ENCODE data around the gene TNFAIP2. TPM values are rescaled to one million over a fixed set of nuclear protein-coding genes. Genes with fewer than 3 reads are reported as not detected.
"Not testable (repeated sequence)": the region's sequence is repeated elsewhere in the genome, so short reads cannot be mapped to it uniquely, and the experiment has no call there.

Gene TNFAIP2
- total RNA-seq, 1 donor from 2014 or later, result 108 TPM

DNA sequence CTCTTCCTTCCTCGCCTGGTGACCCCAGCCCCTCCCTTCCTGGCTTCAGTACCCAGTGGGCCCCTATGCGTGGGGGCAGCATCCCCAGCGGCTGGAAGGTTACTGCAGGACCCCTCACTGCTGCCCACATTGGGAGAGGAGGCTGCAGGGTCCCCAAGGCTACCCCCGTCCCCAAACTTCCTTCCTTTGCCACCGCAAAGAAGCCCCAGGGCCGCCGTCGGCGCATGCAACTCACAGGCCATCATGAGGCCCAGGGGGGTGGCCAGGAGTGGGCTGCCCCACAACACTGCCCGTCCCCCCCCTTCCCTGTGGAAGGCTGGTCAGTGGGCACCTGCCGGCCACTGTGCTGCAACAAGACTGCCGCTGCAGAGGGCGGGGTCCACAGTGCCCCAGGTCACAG is 9.5 kb upstream of the TNFAIP2 start:
- Mint-ChIP-seq H3K4me1 (peaks cover 20% of the 10 kb centered on the region), H3K9me3 (no peaks in the 10 kb centered on the region), H3K4me3 (no peak overlapping the region), H3K27ac (no peak overlapping the region), H3K36me3 (no peaks in the 10 kb centered on the region), H3K27me3 (ENCODE audit: low read depth) (peaks cover 2% of the 10 kb centered on the region)
- no peak for DNase-seq (ENCODE audit: low spot score in 2 of 2, unreplicated experiment in 2 of 2)
- TF ChIP-seq, protein P1, sequence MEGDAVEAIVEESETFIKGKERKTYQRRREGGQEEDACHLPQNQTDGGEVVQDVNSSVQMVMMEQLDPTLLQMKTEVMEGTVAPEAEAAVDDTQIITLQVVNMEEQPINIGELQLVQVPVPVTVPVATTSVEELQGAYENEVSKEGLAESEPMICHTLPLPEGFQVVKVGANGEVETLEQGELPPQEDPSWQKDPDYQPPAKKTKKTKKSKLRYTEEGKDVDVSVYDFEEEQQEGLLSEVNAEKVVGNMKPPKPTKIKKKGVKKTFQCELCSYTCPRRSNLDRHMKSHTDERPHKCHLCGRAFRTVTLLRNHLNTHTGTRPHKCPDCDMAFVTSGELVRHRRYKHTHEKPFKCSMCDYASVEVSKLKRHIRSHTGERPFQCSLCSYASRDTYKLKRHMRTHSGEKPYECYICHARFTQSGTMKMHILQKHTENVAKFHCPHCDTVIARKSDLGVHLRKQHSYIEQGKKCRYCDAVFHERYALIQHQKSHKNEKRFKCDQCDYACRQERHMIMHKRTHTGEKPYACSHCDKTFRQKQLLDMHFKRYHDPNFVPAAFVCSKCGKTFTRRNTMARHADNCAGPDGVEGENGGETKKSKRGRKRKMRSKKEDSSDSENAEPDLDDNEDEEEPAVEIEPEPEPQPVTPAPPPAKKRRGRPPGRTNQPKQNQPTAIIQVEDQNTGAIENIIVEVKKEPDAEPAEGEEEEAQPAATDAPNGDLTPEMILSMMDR (IDR thresholded peaks at IDR 0.05; ENCODE audit: unreplicated experiment), result no peak

DNA sequence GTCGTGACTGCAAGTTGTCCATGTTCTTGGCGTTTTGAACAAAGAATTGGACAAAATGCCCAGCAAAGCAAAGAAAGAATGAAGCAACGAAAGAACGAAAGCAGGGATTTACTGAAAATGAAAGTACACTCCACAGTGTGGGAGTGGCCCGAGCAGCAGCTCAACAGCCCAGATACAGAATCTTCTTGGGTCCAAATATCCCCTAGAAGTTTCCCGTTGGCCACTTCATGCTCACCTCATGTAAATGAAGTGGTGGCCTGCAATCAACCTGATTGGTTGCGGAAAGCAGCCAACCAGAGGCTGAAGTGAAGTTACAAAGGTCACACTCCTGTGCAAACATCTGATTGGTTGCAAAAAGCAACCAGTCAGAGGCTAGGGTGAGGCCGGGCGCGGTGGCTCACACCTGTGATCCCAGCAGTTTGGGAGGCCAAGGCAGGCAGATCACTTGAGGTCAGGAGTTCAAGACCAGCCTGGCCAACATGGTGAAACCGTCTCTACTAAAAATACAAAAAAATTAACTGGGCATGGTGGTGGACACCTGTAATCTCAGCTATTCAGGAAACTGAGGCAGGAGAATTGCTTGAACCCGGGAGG is 8.1 kb upstream of the TNFAIP2 start:
- not testable (repeated sequence) for DNase-seq (ENCODE audit: low spot score in 2 of 2, unreplicated experiment in 2 of 2); H3K36me3 Mint-ChIP-seq; H3K4me3 Mint-ChIP-seq; H3K27me3 Mint-ChIP-seq (ENCODE audit: low read depth); H3K9me3 Mint-ChIP-seq
- Mint-ChIP-seq H3K27ac (peak overlapping the region; percentile 33), H3K4me1 (peaks cover 13% of the 10 kb centered on the region)

GRCh38 chr14:103115845-103116572 is 7.3 kb upstream of the TNFAIP2 start:
- no peak overlapping the region for H3K27ac Mint-ChIP-seq
- no peaks in the 10 kb centered on the region for H3K36me3 Mint-ChIP-seq
- no peak overlapping the region for H3K4me3 Mint-ChIP-seq
- TF ChIP-seq, protein P1 (IDR thresholded peaks at IDR 0.05; ENCODE audit: unreplicated experiment), result no peak
- peaks cover 6% of the 10 kb centered on the region for H3K4me1 Mint-ChIP-seq
- no peak for DNase-seq (ENCODE audit: low spot score in 2 of 2, unreplicated experiment in 2 of 2)
- no peaks in the 10 kb centered on the region for H3K9me3 Mint-ChIP-seq
- peaks cover 3% of the 10 kb centered on the region for H3K27me3 Mint-ChIP-seq (ENCODE audit: low read depth)

- H3K27me3 Mint-ChIP-seq (ENCODE audit: low read depth), result peaks cover 3% of the 10 kb centered on the region
- H3K36me3 Mint-ChIP-seq, result no peaks in the 10 kb centered on the region
- H3K27ac Mint-ChIP-seq, result no peak overlapping the region
- TF ChIP-seq, protein P1 (IDR thresholded peaks at IDR 0.05; ENCODE audit: unreplicated experiment), result no peak
- DNase-seq (ENCODE audit: low spot score in 2 of 2, unreplicated experiment in 2 of 2), result no peak
- peaks cover 5% of the 10 kb centered on the region for H3K4me1 Mint-ChIP-seq
- no peak overlapping the region for H3K4me3 Mint-ChIP-seq
- H3K9me3 Mint-ChIP-seq, result no peaks in the 10 kb centered on the region
These were observed 6.6 kb upstream of the TNFAIP2 start for GRCh38 chr14:103116636-103117035.

GRCh38 chr14:103117499-103117898 is 5.8 kb upstream of the TNFAIP2 start:
- H3K4me3 Mint-ChIP-seq; H3K27ac Mint-ChIP-seq; H3K27me3 Mint-ChIP-seq (ENCODE audit: low read depth); DNase-seq (ENCODE audit: low spot score in 2 of 2, unreplicated experiment in 2 of 2); H3K36me3 Mint-ChIP-seq; H3K9me3 Mint-ChIP-seq; H3K4me1 Mint-ChIP-seq: not testable (repeated sequence)

DNA sequence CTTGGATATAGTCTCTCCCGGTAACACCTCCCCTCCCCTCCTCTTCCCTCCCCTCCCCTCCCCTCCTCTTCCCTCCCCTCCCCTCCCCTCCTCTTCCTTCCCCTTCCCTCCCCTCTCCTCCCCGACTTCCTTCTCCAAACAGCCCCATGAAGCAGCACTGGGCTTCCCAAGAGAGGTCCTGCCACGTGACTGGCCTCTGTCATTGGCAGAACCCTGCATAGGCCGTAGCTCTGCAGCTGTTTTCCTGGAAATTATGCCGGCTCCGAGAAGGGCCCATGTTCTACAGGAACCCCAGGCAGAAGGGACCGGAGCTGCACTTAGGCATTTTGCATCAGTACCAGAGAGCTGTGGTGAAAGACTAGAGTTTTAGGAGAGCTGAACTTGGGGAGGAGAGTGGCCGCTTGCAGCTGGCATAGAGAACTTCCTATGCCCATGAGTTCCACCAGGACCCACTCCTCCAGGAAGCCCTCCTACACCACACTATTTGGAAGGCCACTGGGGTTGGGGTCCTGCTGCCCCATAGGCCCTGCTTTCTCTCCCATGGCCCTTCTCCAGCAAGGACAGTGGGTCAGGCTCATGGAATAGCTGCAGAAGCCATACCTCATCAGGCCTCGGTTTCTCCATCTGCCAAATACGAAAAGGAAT is 5.1 kb upstream of the TNFAIP2 start:
- Mint-ChIP-seq H3K36me3 (no peaks in the 10 kb centered on the region), H3K27me3 (ENCODE audit: low read depth) (peaks cover 3% of the 10 kb centered on the region), H3K27ac (no peak overlapping the region), H3K4me1 (peaks cover 10% of the 10 kb centered on the region), H3K4me3 (no peak overlapping the region), H3K9me3 (no peaks in the 10 kb centered on the region)
- DNase-seq (ENCODE audit: low spot score in 2 of 2, unreplicated experiment in 2 of 2), result no peak
- TF ChIP-seq, protein P1 (IDR thresholded peaks at IDR 0.05; ENCODE audit: unreplicated experiment), result no peak
